ENCODE data around the gene THSD7A.
"Not testable (repeated sequence)": the region's sequence is repeated elsewhere in the genome, so short reads cannot be mapped to it uniquely, and the experiment has no call there.

Gene THSD7A

DNA sequence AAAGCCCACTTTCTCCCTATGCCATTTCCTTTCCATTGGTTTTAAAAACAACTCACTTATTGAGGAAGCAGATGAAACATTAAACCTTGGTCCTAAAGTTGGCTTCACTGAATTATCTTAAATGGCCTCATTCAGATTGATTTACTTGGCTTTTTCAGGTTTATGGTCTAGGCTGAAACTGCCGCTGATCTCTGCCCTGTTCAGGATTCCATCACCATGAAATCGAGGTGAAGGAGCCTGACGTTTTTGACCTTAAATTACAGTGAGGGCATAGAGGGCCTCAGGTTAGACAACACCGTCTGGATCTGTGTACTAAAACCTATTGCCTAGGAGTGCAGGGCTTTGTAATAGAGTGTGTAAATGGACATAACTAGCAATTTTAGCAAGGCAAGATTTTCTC lies 383.7 kb downstream of the THSD7A start:
- DNase-seq = no peak

DNA sequence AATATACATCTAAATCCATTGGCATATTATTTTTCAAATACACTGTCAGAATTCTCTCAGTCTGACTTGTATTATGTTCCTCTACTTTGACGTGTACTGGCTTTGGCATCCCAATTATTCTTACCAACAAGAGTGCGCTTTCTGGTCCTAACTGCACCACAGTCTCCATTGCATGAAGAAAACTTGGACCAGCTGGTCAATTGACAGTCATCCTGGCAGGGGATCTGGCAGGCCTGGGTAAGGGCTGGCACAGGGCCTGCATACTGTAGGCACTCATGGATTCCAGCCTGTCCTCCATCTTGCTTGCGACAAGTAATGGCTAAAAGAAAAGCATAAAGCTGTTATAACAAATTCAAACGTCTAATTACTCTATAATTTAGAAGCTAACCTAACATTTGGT lies 384.9 kb downstream of the THSD7A start:
- DNase-seq = no peak

DNA sequence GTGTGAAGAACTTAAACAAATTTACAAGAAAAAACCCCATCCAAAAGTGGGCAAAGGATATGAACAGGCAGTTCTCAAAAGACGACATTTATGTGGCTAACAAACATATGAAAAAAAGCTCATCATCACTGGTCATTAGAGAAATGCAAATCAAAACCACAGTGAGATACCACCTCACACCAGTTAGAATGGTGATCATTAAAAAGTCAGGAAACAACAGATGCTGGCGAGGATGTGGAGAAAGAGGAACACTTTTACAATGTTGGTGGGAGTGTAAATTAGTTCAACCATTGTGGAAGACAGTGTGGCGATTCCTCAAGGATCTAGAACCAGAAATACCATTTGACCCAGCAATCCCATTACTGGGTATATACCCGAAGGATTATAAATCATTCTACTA lies 388.1 kb downstream of the THSD7A start:
- not testable (repeated sequence) for DNase-seq

DNA sequence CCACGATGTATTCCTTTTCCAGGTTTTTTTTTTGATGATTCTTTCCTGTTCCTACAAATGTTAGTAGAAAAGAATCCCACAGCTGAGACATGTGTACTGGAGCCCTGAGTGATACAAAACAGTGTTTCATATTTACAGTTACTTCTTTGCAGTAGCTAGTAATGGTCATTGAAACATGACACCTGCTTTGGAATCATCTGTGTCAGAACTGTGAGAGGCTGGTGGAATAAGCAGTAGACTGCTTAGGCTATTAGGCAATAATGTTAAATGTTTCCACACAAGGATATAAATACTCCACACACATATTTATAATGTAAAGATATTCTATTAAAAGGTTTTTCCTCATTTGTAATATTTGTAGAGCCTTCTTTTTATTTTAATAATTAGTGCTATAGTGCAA lies 394.0 kb downstream of the THSD7A start:
- peak; percentile 44 for DNase-seq

DNA sequence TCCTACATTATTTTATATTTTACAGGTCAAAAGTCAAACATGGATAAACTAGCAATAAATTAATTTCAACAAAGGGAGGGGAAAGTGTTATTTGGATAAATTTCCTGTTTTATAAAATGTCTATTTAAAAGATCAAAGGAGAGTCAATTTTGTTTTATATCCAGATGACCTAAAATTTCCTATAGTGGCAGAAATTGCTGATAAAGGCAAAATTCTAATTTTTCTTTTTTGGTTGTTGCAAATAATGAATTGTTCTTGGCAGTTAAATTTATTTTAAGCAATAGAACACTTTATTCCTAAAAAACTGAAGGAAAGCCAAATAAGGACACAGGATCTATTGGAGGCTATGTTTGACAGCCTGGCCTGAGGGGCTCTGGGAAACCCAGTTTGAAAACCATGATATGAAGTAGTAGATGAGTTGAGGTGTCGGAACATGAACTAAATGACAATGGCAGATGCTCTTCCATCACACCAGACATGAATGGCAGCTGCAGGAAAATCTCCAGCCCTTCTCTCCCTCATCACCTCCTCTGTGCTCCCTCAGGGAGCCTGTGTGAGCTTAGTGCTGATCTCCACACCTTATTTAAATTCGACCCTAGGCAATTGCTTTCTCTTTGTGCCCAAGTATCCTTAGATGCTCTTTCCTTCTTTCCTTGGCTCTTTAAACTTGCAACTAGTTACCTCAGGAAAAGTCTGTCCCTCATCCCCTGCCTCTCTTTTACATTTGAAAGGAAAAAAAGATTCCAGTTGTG lies 395.0 kb downstream of the THSD7A start:
- no peak for DNase-seq

DNA sequence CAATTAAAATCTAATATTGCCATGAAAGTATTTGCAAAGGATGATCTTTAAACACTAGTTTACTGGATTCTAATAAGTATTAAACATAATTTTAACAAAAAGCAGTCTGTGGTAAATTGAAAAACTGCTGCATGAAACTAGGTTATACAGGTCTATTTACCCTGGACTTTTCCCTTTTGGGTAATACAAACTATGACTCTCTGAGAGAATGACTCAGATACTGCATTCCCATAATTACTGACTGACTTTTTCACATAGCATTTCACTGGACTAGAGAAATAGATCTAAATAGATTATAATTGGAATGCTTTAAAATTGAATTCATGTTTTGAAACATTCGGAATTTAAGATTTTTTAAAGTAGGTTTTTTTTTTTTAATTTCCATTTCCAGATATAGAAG lies 395.7 kb downstream of the THSD7A start:
- no peak for DNase-seq

DNA sequence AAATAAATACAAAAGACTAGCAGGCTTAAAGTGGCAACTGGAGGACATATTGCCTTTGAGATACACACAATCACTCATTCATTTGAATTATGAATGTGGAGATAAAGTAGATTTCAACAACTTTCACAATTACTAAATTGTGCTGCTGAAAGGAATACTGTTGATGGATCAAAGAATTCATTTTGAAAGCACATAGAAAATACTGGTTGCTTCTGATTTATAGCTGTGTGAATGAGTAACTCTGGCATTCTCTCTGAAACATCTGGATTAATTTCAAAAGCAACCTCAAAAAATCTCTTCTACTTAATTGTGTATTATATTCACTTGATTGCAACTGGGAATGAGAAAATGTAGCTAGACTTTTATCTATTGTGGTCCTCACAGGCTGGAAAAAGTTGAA lies 397.6 kb downstream of the THSD7A start:
- no peak for DNase-seq

DNA sequence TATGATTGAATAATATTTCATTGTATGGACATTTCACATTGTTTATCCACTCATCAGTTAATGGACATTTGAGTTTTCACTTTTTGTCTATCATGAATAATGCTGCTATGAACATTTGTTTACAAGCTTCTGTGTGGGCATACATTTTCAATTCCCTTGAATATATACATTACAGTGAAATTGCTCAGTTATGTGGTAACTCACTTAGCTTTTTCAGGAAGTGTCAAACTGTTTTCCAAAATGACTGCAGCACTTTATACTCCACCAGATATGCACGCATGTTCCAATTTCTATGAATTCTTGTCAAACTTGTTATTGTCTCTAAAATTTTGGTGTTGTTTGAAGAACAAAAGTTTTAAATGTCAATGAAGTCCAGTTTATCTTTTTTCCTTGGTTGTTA lies 401.2 kb downstream of the THSD7A start:
- DNase-seq = peak; percentile 61

DNA sequence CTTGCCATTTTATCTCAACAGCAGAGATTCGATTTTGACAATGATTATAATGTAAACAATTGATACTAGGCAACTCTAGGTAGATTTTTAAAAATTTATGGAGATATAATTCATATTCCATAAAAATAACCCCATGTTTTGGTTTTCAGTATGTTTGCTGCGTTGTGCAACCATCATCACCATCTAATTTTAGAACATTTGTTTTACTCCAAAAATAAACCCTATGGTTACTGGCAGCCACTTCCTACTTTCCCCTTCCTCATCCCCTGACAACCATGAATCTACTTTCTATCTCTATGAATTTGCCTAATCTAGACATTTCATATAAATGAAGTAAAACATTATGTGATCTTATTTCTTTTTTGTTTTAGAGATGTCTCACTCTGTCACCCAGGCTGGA lies 401.9 kb downstream of the THSD7A start:
- peak; percentile 83 for DNase-seq

DNA sequence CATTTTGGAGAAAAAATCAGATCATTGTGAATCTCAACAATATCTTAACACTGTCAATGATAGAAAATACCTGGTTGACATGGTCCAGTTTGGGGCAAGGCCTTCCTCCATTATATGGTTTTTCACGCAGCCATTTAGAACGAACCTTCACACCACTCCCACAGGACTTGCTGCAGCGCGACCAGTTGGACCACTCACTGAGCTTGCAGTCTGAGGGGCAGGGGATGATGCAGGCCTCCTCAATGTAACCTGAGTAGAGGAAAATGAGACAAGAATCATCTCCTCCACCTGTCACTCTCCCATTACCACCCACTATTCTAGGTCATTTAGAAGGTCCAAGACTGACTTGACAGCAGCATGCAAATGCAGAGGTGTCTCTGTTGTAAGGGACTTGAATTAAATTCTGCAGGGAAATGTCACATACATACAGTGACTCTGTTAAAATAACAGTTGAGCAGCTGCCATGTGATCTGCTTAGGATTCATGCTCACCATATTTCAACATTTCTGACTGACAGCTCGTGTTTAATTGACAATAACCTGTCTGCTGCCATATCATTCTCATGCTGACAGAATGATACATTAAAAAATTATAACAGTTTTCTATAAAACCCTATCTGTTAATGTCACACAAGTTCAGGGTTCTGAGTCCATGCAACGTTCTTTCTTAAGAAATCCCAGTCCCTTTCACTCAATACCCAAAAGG lies 403.0 kb downstream of the THSD7A start:
- DNase-seq = no peak

DNA sequence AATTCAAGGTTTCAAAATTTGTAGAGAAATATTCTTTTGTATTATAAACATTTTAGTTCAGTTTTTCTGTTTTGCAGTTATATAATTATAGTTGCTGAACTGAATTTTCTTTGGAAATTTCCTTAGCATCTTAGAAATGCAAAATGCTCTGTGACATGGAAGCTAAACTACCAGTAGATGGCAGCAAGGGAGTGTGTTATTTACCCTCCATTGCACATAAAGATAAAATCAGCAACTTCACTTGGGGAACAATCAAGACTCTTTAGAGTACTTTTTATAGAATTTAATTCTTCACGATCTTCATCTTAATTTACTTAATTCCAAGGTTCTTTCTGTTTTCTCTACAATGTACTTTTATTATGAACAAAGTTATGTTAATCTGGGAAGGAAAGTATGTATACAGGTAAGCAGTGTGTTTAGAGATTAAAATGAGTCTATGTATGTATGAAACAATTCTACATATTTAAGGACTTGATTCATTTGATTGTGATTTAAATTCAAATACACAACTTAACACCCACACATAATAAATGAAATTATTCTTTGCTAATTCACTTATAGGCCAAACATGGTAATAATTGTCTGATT lies 404.2 kb downstream of the THSD7A start:
- DNase-seq = peak; percentile 68

DNA sequence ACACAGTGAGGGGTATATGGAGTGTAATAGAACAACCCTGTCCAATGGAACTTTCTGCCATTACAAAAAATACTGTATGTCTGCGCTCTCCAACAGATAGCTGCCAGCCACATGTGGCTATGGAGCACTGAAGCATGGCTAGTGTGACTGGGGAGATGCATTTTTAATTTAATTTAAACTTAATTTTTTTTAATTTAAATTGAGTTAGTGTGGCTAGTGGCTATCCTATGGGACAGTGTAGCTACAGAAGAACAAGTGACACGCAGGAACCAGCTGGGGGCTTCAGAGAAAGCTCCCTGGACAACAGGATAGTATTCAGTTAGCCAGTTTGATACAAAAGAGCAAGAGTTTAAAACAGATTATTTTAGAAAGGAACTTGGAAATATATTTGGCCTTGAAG lies 408.0 kb downstream of the THSD7A start:
- no peak for DNase-seq

DNA sequence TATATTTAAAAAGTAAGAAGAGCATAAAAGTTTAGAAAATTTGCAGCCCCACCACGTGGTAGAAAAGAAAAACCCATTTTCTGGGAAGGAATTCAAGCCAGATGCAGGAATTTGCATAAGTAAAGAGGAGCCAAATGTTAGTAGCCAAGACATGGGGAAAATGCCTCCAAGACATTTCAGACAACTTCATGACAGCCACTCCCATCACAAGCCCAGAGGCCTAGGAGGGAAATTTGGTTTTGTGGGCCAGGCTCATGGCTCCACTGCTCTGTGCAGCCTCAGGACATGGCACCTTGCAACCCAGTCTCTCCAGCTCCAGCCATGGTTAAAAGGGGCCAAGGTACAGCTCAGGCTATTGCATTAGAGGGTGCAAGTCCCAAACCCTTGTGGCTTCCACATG lies 411.9 kb downstream of the THSD7A start:
- no peak for DNase-seq

DNA sequence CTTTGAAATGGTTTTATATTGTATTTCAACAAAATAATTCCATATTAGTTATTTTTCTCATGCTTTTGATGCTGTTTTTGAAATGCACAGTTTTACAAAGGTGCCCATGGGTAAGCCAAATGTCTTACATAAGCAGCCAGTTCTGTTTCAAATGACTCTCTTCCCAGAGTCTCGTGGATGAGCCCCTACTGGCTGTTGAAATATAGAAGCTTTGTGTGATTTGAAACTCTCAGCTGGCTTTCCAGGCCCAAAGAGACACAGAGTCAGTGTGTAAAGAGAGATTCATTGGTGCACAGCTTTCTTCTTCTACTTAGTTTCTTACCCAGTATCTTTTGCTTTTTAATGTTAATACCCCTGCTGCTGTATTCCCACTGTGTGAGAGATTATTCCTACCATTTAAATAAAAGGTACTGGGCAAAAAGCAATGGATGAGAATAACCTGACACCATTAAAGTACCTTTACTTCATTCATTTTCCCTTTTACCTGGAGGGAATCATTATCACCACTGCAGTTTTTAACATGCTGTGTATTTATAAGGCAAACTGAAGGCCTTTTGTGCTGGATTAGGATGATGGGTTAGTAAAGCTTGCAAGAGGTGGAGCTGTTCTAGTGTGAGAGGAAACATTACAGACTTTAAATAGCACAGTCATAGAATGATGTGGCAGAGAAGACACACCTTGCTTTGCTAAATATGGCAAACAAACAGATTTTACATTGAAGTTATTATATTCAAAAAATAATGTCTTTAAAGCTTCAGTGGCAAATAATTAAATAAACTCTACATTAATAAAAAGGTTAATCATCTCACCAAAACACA lies 415.1 kb downstream of the THSD7A start:
- no peak for DNase-seq

DNA sequence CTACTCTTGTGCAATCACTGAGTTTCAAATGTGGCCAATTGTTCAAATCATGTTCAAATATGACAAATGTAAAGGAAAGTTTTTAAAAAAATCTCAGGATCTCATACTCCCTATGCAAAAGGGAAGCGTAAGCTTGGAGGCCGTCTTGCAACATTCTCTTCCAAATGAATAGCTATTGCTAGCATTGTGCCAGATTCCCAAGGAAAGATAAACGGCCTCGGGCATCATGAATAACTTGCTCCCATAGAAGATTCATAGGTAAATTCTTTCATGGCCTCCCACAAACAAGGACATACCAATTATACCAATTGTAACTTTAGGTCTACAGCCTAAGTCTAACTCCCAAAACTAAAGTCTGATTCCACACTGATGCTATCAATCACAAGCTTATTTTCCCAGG lies 416.9 kb downstream of the THSD7A start:
- DNase-seq = no peak

DNA sequence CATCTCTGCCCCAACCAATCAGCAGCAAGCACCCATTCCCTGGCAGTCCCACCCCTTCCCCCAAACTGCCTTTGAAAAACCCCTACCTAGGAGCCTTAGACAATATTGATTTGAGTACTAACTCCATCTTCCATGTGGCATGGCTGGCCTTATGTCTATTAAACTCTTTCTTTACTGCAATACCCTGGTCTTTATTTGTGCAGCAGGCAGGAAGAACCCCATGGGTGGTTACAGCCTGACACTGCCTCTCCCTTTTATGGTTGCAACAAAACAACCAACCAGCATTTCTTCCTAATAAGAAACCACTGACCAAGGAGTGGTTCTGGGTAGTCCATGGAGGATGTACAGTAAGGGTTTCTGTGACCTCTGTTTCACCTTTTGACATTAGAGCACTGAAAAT lies 418.1 kb downstream of the THSD7A start:
- DNase-seq = no peak

DNA sequence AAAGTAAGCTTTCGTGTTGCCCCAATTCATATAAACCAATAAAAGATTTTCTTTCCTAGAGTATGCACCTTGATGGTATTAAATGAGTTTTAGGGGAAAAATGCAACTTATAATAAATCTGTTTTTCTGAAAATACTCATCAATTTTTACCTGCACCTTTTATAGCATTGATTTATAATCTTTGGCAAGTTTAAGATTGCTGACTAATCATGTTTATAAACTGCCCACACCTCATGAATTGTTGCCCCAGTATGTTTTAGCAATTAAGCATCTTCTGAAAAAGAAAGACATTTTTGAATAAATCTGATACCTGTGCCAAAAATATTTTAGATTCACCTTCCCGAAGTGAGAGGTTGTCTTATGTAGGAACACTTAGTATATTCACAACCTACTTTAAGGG lies 420.0 kb downstream of the THSD7A start:
- no peak for DNase-seq

DNA sequence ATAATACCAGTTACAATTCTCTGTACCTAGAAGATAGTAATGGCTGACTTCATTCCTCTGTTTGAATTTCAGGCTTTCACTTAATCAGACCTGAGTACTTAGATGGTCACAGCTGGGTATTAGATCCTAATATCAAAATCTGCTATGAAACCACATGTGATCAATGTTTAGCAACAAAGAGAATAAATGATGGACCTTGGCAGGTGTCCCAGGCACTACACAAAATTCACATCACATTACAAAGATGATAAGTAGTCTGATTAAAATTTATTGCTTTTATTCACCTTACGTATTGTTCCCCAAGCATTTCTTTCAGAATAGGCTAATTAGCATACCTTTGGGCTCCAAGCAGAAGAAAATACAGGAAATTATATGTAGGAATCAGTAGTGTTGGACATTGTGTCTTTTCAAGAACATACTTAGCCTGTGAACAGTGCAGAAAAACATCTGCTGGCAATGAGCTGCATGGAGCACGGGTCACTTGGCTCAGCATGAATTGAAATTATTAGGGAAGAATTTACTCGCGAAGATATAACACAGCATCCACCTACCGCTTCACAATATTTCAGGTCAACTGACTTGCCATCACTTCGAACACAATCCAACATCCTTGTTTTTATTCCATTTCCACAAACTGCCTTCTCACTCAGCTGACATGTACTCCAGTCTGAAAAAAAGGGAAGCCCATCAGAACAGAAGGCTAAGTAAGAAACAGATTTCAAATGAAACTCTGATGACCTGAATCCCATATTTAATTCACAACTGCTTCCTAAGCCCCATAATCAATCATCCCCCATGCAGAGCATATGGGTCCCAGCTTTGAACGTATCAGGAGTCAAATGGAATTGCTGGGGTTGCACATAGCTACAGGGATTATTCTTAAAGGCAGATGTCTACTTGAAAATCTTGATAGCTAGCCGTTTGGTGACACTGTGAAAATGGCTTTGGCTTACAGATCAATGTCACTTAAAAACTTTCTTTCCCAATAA lies 421.0 kb downstream of the THSD7A start:
- DNase-seq = no peak

DNA sequence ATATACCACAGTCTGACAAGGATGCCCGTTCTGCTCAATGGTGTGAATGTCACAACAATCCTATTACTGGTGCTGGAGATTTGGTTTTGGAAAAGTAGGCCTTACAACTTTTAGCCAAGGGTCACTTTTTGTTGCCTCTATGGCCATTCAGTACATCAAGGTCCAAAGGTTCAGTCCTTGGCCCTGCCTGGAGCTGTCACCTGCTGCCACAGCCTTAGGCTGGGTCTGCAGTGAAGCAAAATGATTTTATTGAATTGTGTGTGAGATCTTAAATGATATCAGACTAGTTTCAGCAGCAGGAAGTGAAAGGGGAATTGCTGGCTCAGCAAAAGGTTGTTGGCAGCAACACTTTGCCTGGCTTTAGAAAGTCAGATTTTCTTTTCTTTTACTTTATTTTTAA lies 427.6 kb downstream of the THSD7A start:
- DNase-seq = no peak

DNA sequence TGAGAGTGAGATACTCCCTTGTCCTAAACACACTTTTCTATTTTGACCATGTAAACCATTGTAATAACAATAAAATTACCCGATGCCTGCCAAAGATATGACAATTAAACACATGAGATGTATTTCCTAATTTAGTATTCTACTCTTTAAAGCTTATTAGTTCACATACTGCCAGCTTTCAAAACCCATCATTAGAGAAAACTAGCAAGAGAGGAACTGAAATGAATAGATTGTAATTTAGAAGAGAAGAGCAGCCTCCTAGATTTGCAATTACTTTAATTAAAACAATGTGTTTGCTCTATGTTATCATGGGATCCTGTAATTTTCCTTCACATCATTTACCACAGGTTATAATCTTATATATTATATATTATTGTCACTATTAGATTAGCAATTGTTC lies 428.2 kb downstream of the THSD7A start:
- no peak for DNase-seq

DNA sequence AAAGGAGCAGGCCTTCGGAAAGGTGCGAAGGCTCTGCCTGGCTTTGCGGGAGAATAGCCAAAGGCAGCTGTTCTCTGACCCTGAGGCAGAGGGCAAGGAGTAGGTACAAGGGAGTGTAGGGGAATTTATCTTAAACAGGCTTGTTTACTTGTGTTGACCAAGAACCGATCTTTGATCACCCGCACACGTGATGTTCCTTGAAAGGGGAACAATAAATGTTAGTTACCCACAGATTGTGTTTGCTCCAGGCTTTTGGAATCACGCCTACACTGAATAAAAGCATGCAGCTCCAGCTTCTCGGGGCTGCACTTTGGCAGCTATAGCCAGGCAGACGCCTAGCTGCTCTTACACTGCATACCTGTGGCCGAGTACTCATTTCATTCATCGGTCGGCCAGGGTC lies 437.6 kb downstream of the THSD7A start:
- no peak for DNase-seq

DNA sequence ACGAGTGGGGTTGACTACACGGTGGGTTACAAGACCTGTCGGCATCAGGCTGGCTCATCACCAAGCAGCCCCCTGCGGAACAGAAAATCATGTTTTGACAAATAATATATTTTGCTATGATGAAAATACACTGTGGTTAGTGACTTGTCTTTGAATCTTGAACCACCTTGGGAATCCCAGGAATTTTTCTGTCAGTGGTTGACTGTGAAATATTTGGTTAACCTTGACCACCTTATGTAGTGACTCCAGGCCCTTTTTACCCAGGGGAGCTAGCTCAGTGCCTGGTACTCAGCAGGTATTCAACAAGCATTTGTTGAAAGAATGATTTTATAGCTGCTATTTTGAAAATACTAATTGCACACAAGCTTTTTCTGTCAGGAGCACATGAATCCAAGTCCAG lies 452.4 kb downstream of the THSD7A start:
- DNase-seq = no peak

Measured in MV-4-11 (cell line).